HG02763 (cell line): ENCODE results near the gene SLC22A2.

Source experiments
- ATAC-seq: cut with Tn5 transposase; IDR thresholded peaks from one replicate; pipeline ENCODE4 v1.9.1; 2021; ENCODE audit warnings: mild to moderate bottlenecking, moderate library complexity; ENCODE audit not compliant: unreplicated experiment

SLC22A2 gene

DNA sequence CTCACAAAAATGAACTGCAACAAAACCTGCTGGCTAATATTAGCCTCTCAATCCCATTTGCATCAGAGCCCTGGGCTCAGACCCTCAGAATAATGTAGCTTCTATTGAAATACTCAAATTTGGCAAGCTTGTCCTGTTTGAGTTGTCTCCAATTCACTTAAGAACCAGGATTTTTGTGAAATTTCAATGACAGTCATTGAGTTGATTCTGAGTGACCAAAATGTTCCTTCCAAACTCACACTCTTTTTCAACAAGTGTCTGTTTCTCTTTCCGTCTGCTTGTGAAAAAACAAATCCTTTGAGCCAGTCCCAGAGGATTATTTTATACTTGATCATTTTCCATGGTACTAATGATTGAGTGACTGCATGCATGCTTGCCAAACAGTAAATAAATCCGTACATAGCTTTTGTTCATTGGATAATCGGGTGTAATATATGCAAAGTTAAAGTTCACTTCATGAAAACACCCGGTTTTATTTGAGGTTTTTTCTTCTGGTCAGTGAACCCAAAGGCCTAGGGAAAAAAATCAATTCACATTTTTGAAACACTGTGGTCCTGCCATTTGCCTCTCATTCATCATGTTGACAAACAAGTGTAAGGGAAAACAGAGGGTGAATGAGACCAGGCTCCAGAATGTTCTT, 16.4 kb upstream of the SLC22A2 start:
- ATAC-seq, result no peak

GRCh38 chr6:160273750-160274149, 15.1 kb upstream of the SLC22A2 start:
- ATAC-seq, result no peak

DNA sequence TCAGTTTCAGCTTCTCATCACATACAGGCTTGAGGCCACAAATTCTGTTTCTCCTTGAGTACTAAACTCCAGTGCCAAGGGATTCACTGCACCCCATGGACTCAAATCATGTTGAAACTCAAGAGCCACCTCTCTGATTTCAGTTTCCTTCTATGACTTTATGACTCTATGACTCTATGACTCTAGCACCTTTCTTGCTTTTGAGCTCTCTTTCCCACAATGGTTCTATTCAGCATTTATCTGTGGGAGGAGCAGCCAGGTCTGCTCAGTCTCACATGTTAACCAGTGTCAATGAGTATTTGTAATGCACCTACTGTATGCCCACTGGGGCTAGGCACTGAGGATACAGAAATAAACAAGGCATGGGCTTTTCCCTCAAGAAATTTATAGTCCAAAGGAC, 14.6 kb upstream of the SLC22A2 start:
- no peak for ATAC-seq

DNA sequence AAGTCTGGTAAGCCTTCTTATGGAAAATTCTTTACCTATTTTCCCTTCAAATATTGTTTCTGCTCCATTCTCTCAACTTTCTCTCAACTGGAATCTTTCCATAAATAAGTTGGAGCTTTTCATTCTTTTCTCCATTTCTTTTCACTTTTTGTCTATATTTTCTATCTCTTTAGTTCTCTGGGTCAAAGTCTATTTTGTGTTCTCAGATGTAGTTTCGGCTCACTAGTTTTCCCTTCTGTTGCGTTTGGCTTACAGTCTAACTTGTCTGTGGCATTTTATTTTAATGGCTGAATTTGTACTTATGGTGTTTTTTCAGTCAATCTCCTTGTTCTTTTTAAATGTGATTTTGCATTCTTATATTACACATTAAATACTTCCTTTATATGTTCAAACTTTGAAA, 14.1 kb upstream of the SLC22A2 start:
- ATAC-seq, result no peak

GRCh38 chr6:160270347-160270746, 11.7 kb upstream of the SLC22A2 start:
- ATAC-seq, result no peak

- no peak for ATAC-seq
Observed at GRCh38 chr6:160269771-160270170, 11.2 kb upstream of the SLC22A2 start.

DNA sequence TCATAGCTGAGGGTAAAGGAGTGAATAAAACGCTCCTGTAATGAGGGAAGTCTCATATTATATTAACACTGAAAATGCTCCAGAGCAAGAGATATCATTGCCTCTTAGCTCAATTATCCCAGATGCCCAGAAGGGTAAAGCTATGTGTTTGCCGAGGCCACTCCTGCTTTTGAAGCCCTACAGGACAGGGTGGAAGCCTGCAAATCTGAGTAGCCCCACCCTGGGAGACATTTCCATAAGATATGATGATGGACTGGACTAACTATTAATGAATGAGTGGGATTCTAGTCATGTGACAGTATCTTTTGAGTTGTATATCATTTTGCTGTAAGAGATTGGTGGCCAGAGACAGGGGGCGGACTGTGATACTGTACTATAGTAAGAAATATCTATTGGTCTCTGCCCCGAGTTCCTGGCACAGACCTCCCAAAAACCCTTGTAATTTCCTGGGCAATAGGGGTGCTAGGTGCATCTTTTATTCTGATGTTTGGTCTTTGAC, 10.5 kb upstream of the SLC22A2 start:
- no peak for ATAC-seq

DNA sequence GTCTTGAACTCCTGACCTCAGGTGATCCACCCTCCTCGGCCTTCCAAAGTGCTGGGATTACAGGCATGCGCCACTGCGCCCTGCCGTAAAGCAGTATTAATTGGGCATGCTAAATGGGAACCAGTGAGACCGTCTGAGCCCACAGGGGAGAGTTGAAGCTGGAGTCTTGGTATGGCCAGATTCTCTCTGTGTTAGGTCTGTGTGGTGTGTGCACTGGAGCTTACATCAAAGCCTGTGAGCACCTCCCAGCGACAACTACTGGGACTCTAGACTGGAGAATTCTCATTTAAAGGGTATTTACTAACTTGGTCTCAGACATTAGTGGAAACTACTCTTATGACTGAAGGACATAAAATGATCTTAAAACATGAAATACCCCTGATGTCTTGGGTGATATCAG, 8.5 kb upstream of the SLC22A2 start:
- ATAC-seq, result no peak

DNA sequence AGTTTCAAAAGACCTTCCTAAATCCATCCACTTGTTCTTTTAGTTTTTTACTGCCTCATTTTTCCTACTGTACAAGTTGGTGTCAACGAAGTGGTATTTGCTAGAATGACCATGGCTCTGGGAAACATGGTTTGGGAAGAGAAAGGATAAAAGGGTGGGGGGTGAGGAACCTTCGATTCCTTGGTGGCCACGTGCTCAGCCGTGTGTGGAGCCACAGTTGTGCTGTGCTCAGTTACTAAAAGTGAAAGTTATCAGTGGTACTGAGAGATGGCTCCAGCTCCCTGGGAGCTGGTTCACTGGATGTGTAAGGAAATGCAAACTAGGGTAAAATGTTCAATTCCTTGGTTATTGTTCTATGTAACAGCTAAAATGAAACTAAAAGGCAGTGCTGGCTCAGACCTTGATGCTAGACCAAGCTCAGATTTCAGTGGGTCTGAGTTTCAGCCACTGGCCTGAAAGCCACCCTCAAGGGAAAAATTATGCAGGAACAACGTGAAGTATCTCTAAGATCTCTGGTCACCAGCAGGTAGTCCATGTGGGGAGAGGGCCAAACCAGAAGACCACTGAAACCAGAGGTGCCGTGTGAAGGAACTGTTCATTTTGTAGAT, 7.4 kb upstream of the SLC22A2 start:
- peak; percentile 65 for ATAC-seq

DNA sequence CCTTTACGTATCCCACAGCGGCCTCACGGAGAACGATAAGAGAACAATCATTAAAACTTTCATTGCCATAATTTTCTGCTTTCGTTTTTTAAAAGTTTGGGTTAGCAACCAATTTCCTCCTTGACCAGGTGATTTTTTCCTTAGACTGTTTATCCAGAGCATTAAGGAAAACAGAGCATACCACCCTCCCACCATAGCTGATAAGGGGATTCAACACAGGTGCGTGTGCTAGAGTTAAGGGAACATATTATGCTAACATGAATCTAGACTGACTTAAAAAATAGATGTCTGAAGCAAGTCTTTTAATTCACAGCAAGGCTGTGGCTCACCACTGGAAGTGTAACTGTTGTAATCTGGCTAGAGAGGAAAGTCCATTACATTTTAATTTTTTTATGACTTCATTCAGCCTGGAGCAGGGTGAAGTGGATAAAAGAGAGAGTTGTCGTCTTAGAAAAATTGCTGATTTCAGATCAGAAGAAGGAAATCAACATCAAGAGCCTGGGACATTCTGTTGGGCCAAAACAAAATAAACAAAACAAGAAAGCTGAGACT, 5.5 kb upstream of the SLC22A2 start:
- no peak for ATAC-seq

GRCh38 chr6:160263196-160263939, 4.7 kb upstream of the SLC22A2 start:
- no peak for ATAC-seq

DNA sequence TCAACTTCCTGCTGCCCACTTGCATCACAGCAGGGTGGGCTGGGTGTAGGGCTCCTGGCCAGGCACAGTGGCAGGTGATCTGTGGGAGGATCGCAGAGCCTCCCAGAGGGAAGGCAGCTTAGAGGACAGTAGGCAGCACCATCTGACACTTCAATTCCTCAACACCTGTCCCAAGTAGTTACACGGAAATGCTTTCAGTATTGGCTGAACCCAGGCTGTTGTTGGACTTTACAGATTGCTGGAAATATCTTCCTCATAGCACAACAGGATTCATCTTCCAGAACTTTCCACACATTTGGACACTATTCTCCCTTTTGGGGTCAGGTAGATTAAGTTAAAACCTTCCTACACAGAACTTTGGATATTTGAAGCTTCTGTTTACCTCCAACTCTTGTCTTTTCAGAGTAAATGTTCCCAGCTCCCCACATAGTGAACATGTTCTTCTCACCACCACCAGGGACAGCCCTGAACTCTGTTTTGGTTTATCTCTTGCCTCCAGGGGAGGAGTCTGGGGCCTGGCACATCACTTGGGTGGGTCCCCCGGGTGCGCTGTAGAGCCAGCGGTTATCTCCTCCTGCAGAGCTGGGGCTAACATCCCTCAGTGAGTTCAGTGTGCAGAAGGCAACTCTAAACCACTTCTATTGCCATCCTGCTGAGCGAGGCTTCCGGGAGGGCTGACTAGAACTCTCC, 3.5 kb upstream of the SLC22A2 start:
- no peak for ATAC-seq

DNA sequence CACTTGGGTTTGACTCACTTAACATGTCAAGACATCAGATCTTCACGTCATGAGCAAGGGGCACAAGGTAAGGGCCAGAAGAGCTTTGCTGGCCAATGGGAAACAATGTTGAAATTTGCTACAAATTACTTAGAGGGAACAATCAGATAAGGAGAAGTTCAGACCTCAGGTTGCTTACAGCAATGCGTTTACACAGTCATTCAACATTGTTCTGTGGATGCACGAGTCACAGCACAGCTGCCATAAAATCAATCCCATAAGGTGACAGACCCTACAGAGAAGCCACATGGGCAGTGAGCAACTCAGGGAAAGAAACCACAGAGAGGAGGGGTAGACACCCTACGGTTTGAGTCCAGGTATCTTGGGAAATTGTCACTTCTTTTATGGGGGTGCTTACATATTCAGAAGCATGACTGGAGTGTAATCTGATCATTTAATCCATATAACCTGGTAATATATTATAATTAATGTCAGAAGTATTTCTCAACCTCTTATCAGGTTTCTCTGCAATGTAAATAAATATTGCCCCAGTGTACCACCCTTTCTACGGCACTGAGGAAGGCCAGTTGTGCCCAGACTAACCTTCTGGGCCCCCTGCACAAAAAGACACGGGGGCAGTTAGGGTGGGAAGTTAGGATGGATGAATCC, 2.3 kb upstream of the SLC22A2 start:
- ATAC-seq, result no peak

- no peak for ATAC-seq
Observed at GRCh38 chr6:160260367-160260766, 1.7 kb upstream of the SLC22A2 start.

DNA sequence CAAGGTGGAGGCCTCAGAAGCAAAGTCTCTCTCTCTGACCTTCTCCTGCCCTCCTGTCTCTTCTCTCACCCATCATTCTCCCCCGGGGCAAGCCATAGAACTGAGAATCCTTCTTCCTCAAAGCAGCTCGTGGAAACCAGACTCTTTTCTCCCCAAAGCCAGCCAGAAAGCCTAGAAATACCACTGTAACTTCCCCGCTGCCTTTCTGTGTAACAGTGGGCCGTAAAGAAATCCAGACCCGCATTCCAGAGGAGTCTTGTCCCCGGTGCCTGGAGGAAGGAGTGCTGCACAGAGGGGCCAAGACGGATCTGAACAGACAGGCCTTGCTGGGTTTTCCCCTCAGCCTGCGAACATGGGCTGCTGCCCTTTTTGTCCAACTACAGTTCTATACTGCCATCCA, 977 bp upstream of the SLC22A2 start:
- ATAC-seq, result no peak

DNA sequence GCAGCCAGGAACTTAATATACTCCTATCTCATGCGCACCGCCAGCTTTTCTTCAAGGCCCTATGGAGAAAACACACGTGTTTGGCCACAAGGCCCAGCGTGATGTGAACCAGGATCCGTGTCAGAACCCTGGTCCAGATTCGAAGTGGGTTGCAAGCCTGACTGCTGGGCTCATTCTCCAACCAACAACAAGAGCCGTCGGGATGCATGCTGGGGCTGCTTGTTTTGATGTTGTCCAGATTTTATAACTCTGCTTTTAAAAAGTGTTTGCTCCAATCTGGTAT, 463 bp upstream of the SLC22A2 start:
- ATAC-seq, result no peak

DNA sequence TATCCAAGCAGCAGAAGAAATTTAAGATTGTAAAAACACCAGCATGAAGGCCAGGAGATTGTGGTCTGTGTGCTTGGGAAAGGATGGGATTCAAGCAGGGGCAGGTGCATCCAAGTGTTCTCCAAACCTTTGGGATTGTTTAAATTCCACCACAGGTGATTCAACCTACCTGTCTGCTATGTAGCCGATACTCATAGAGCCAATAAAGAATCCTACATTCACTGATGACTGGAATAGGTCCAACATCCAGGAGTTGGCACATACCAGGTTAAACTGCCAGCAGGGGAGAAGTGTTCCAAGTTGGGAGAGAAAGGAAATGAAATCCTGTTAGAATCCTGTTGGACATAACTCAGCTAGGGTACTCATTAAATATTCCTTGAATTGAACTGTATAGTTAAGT, 2.2 kb downstream of the SLC22A2 start:
- no peak for ATAC-seq

DNA sequence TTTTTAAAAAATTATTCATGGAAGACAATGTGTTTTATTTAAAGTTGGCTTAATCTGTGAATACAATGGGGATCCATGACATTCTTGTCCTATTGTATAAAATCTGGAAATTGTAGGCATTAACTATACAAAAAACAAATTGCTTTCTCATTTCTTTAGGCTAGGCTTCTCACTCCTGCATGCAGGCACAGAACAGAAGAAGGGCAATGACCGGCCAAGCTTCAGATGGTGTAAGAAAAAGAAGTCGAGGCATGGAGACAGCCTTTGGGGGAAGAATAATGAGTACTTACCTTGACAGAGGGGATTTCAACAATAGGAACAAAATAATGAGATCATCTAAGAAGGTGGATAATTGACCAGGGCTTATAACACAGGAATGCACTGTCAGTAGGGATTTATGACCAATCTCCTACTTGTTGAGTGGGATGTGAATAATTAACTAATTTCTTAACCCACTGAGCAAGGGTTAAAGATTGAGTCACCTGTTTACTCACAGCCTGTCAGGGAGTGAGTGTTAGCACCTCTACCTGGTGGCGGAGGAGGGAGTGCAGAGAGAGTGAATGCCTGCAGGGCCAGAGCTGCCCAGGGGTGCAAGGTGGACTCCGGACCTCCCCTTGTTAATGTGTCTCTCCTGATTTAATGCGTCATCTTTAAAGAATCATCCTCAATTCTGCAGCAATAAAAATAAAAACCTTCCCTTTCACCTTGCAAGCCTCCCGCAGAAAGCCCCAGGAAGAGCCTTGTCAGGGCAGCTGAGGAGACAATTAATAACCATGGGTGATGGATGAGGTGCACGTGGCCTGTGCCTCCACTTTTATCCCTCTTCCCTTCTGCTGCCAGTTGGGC, 3.9 kb downstream of the SLC22A2 start:
- ATAC-seq, result no peak

GRCh38 chr6:160253714-160254113, 4.9 kb downstream of the SLC22A2 start:
- no peak for ATAC-seq

DNA sequence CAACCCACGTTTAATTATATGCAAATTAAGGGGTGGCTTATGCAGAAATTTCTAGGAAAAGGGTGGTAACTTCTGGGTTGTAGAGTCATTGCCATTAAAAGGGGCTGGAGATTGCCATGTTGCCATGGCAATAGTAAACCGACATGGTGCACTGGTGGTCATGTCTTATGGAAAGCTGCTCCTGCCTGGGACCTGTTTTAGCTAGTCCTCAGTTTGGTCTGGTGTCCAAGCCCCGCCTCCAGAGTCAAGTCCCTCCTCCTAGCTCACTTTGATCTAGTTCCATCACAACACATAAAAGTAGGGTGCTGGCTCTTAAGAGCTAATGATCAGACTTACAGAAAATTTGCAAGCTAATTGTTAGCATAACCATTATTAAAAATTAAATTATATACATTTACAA, 5.3 kb downstream of the SLC22A2 start:
- no peak for ATAC-seq
